ENCODE measurements around the gene EDEM2. TPM values are rescaled to one million over a fixed set of nuclear protein-coding genes. Genes with fewer than 3 reads are reported as not detected.
"Not testable (repeated sequence)": the region's sequence is repeated elsewhere in the genome, so short reads cannot be mapped to it uniquely, and the experiment has no call there.

EDEM2 gene
- total RNA-seq, 1 donor, result 37.6 TPM

DNA sequence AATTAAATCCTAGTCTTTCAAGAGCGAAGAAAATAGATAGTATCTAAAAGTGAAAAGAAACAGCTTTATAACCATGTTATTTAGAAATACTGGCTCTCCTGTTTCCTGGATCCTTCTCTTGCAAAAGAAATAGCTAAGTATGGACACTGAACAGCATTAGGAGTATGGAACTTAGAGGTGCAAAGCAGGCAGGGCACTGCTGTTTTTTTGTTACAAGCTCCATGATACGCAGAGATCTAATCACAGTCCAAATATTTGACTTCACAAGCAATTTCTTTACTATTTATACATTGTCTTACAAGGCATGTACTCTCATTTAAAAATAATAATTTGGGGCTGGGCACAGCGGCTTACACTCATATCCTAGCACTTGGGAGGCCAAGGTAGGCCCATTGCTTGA, 62.1 kb downstream of the EDEM2 start:
- no peak for DNase-seq (ENCODE audit: low read depth)
- TF ChIP-seq, protein P1, sequence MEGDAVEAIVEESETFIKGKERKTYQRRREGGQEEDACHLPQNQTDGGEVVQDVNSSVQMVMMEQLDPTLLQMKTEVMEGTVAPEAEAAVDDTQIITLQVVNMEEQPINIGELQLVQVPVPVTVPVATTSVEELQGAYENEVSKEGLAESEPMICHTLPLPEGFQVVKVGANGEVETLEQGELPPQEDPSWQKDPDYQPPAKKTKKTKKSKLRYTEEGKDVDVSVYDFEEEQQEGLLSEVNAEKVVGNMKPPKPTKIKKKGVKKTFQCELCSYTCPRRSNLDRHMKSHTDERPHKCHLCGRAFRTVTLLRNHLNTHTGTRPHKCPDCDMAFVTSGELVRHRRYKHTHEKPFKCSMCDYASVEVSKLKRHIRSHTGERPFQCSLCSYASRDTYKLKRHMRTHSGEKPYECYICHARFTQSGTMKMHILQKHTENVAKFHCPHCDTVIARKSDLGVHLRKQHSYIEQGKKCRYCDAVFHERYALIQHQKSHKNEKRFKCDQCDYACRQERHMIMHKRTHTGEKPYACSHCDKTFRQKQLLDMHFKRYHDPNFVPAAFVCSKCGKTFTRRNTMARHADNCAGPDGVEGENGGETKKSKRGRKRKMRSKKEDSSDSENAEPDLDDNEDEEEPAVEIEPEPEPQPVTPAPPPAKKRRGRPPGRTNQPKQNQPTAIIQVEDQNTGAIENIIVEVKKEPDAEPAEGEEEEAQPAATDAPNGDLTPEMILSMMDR (IDR thresholded peaks at IDR 0.05; ENCODE audit: insufficient read depth, low read depth, low read length), result no peak
- H3K4me3 ChIP-seq (ENCODE audit: low read depth, low read length), result no peak overlapping the region

DNA sequence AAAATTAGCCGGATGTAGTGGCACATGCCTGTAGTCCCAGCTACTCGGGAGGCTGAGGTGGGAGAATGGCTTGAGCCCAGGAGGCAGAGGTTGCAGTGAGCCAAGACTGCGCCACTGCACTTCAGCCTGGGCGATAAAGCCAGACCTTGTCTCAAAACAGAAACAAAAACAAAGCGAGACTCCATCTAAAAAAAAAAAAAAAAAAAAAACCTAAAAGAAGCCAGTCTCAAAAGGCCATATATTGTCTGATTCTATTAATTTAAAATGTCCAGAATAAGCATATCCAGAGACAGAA, 66.8 kb downstream of the EDEM2 start:
- DNase-seq (ENCODE audit: low read depth); H3K4me3 ChIP-seq (ENCODE audit: low read depth, low read length): not testable (repeated sequence)

DNA sequence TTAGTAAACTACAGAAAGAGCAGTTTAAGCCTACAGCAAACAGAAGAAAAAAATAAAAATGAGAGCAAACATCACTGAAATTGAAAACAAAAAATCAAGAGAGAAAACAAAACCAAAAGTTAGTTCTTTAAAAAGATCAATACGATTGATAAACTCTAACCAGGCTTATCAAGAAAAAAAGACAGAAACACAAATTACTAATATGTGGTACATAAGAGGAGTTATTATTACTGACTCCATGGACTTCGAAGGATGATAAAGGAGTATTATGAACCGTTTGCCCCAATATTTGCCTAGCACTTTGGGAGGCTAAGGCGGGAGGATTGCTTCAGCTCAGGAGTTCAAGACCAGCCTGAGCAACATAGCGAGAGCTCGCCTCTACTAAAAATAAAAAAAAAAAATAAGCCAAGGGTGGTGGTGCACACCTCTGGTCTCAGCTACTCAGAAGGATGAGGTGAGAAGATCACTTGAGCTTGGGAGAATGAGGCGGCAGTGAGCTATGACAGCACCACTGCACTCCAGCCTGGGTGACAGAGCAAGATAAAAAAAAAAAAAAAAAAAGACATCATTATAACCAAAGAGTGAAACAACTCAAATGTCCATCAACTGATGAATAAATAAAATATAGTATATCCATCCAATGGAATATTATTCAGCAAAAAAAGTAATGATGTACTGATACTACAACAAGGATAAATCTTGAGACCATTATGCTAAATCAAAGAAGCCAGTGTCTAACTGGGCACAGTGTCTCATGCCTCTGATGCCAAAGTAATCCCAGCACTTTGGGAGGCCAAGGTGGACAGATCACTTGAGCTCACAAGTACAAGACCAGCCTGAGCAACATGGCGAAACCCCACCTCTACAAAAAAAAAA, 67.4 kb downstream of the EDEM2 start:
- no peak for DNase-seq (ENCODE audit: low read depth)
- no peak overlapping the region for H3K4me3 ChIP-seq (ENCODE audit: low read depth, low read length)
- TF ChIP-seq, protein P1 (IDR thresholded peaks at IDR 0.05; ENCODE audit: insufficient read depth, low read depth, low read length), result no peak

DNA sequence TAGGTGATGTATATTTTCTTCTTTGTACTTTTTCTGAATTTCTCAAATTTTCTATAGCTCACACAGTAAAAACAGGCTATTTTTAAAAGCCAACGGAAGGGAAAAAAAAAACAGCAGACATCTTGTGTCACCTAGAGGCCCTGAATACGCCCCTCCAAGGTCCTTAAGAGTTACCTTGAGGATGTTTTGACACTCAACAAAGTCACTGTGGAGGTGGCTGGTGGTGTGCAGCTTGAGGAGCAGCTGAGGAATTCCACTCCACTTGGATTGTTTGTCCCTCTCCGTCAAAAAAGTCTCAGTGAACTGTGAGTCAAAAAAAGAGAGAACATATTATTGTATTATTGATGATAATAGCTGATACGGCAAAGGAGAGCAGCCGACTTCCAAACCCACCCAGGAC, 69.3 kb downstream of the EDEM2 start:
- TF ChIP-seq, protein P1 (IDR thresholded peaks at IDR 0.05; ENCODE audit: insufficient read depth, low read depth, low read length), result no peak
- no peak for DNase-seq (ENCODE audit: low read depth)
- H3K4me3 ChIP-seq (ENCODE audit: low read depth, low read length), result no peak overlapping the region

DNA sequence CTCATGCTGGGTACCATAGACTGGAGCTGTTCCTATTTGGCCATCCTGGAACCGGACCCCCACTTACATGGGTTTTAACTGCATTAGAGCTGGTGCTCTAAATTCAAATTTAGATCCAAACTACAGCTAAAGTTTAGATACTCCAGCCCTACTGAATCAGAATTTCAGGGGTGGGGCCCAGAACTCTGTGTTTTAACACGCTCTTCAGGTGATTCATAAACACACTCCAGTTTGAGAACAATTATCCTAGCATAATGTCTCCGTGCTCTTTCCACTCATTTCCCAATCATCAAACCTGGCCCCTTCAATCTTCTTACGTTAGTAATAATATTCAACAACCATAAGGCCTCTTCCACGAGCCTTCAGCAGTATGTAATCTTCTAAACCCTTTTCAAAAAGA, 69.8 kb downstream of the EDEM2 start:
- TF ChIP-seq, protein P1 (IDR thresholded peaks at IDR 0.05; ENCODE audit: insufficient read depth, low read depth, low read length), result no peak
- no peak for DNase-seq (ENCODE audit: low read depth)
- H3K4me3 ChIP-seq (ENCODE audit: low read depth, low read length), result no peak overlapping the region

DNA sequence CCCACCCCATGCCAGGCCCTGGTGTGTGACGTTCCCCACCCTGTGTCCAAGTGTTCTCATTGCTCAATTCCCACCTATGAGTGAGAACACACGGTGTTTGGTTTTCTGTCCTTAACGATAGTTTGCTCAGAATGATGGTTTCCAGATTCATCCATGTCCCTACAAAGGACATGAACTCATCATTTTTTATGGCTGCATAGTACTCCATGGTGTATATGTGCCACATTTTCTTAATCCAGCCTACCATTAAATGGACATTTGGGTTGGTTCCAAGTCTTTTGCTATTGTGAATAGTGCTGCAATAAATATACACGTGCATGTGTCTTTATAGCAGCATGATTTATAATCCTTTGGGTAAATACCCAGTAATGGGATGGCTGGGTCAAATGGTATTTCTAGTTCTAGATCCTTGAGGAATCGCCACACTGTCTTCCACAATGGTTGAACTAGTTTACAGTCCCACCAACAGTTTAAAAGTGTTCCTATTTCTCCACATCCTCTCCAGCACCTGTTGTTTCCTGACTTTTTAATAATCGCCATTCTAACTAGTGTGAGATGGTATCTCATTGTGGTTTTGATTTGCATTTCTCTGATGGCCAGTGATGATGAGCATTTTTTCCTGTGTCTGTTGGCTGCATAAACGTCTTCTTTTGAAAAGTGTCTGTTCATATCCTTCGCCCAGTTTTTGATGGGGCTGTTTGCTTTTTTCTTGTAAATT, 75.5 kb downstream of the EDEM2 start:
- DNase-seq (ENCODE audit: low read depth); H3K4me3 ChIP-seq (ENCODE audit: low read depth, low read length): not testable (repeated sequence)

DNA sequence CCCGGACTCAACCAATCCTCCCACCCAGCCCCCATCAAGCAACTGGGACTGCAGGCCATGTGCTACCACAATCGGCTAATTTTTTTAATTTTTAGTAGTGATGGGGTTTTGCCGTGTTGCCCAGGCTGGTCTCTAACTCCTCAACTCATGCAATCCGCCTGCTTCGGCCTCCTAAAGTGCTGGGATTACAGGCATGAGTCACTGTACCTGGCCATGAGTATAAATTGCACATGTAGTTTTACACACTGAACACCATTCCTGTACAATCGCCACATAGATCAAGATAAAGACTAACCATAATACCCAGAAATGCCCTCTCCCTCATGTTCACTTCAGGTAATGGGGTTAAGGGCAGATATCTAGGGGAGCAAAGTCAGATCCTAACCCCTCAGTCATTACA, 80.9 kb downstream of the EDEM2 start:
- TF ChIP-seq, protein P1 (IDR thresholded peaks at IDR 0.05; ENCODE audit: insufficient read depth, low read depth, low read length), result no peak
- no peak for DNase-seq (ENCODE audit: low read depth)
- no peak overlapping the region for H3K4me3 ChIP-seq (ENCODE audit: low read depth, low read length)

Small RNAs within 50 kb of the gene (small RNA-seq; reads per million reads assigned to genes)
- not detected for gene RF00275
- not detected for gene RNA5SP483

Other genes starting within 250 kb of the EDEM2 start
- 71.2 and 74.1 TPM in 2 replicates for gene GSS, start 191.5 kb downstream of the EDEM2 start, total RNA-seq
- gene MYH7B, start 191.5 kb downstream of the EDEM2 start, total RNA-seq, result under 0.01 TPM in 1 of 2 replicates, not detected in the other
- gene TRPC4AP, start 54.5 kb downstream of the EDEM2 start, total RNA-seq, result 86.7 and 96.7 TPM in 2 replicates
- gene PROCR, start 24.7 kb upstream of the EDEM2 start, total RNA-seq, result 22.9 and 30.9 TPM in 2 replicates
- 0.32 and 0.43 TPM in 2 replicates for gene MMP24, start 79.4 kb upstream of the EDEM2 start, total RNA-seq
- gene MMP24OS, start 130.8 kb upstream of the EDEM2 start, total RNA-seq, result 14.7 and 16.8 TPM in 2 replicates
- 107 and 123 TPM in 2 replicates for gene EIF6, start 137.4 kb upstream of the EDEM2 start, total RNA-seq
- not detected in 2 replicates for gene FAM83C, start 145.1 kb upstream of the EDEM2 start, total RNA-seq

Measured in fibroblast of villous mesenchyme (primary cell).